Measurements from ENCODE around the gene CTDSP1. TPM values are rescaled to one million over a fixed set of nuclear protein-coding genes. Genes with fewer than 3 reads are reported as not detected.

Gene CTDSP1
- total and polyA plus RNA-seq, 9 donors = 38.6 to 211 (median 158) TPM

- 86 to 89% (median 89%) methylated on average over 5 of the region's 5 CpGs for WGBS, 3 donors
- DNase-seq = no peak
- intact Hi-C loops (cut with DNase I) = no loop called here
- Histone ChIP-seq H3K4me1 (ENCODE audit: insufficient read depth) (no peaks in the 10 kb centered on the region), H3K27me3 (no peaks in the 10 kb centered on the region), H3K36me3 (no peaks in the 10 kb centered on the region), H3K9me3 (no peaks in the 10 kb centered on the region), H3K27ac (no peak overlapping the region), H3K4me3 (no peak overlapping the region)
- TF ChIP-seq EP300 (IDR thresholded peaks at IDR 0.05) (no peak), CTCF (IDR thresholded peaks at IDR 0.05) (no peak), POLR2A (IDR thresholded peaks at IDR 0.05) (no peak)
Measured at GRCh38 chr2:218418321-218418716, 18.7 kb downstream of the CTDSP1 start.

- H3K36me3 ChIP-seq = no peaks in the 10 kb centered on the region
- H3K27me3 ChIP-seq = no peaks in the 10 kb centered on the region
- H3K9me3 ChIP-seq = no peaks in the 10 kb centered on the region
- 86% methylated on average over 9 of the region's 9 CpGs for WGBS, 3 donors
- TF ChIP-seq CTCF (IDR thresholded peaks at IDR 0.05) (no peak), POLR2A (IDR thresholded peaks at IDR 0.05) (no peak), EP300 (IDR thresholded peaks at IDR 0.05) (no peak)
- intact Hi-C loops (cut with DNase I) = no loop called here
- H3K4me3 ChIP-seq = no peak within 1 kb of the TSS
- H3K27ac ChIP-seq = no peak within 1 kb of the TSS
- DNase-seq = no peak
- no peaks in the 10 kb centered on the region for H3K4me1 ChIP-seq (ENCODE audit: insufficient read depth)
Measured at GRCh38 chr2:218418717-218419458, 19.2 kb downstream of the CTDSP1 start, which contains the start of gene VIL1. TSS of gene VIL1 (plus strand) at chr2:218419123. CDS start at chr2:218423779, 4,656 bp downstream.

- Histone ChIP-seq H3K27ac (no peak overlapping the region), H3K36me3 (no peaks in the 10 kb centered on the region), H3K4me3 (no peak overlapping the region), H3K9me3 (no peaks in the 10 kb centered on the region), H3K27me3 (no peaks in the 10 kb centered on the region), H3K4me1 (ENCODE audit: insufficient read depth) (no peaks in the 10 kb centered on the region)
- DNase-seq = no peak
- TF ChIP-seq POLR2A (IDR thresholded peaks at IDR 0.05) (no peak), CTCF (IDR thresholded peaks at IDR 0.05) (no peak), EP300 (IDR thresholded peaks at IDR 0.05) (no peak)
- 77 to 80% (median 79%) methylated on average over 7 of the region's 7 CpGs for WGBS, 3 donors
- intact Hi-C loops (cut with DNase I) = no loop called here
Measured at GRCh38 chr2:218419630-218420216, 20.1 kb downstream of the CTDSP1 start.

- no peaks in the 10 kb centered on the region for H3K9me3 ChIP-seq
- H3K4me1 ChIP-seq (ENCODE audit: insufficient read depth) = no peaks in the 10 kb centered on the region
- WGBS, 3 donors = 89 to 94% (median 90%) methylated on average over 2 of the region's 2 CpGs
- H3K36me3 ChIP-seq = no peaks in the 10 kb centered on the region
- no peak overlapping the region for H3K4me3 ChIP-seq
- no peaks in the 10 kb centered on the region for H3K27me3 ChIP-seq
- DNase-seq = no peak
- no peak overlapping the region for H3K27ac ChIP-seq
- no peak for TF ChIP-seq POLR2A (IDR thresholded peaks at IDR 0.05)
- TF ChIP-seq CTCF (IDR thresholded peaks at IDR 0.05) = no peak
- TF ChIP-seq EP300 (IDR thresholded peaks at IDR 0.05) = no peak
- intact Hi-C loops (cut with DNase I) = no loop called here
Measured at GRCh38 chr2:218421027-218421426, 21.4 kb downstream of the CTDSP1 start.

All from ovary (tissue), 9 donors.